ENCODE data around the gene RTEL1.
A peak's percentile ranks its signal among the peaks of the same experiment; 100 is the strongest.

The RTEL1 gene

DNA sequence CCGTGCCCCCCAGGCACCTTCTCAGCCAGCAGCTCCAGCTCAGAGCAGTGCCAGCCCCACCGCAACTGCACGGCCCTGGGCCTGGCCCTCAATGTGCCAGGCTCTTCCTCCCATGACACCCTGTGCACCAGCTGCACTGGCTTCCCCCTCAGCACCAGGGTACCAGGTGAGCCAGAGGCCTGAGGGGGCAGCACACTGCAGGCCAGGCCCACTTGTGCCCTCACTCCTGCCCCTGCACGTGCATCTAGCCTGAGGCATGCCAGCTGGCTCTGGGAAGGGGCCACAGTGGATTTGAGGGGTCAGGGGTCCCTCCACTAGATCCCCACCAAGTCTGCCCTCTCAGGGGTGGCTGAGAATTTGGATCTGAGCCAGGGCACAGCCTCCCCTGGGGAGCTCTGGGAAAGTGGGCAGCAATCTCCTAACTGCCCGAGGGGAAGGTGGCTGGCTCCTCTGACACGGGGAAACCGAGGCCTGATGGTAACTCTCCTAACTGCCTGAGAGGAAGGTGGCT lies 39.3 kb downstream of the RTEL1 start:
- no peak overlapping the region for H3K4me3 ChIP-seq (ENCODE audit: low read depth, low read length)
- no peak for TF ChIP-seq CTCF (IDR thresholded peaks at IDR 0.05; ENCODE audit: insufficient read depth, low read length, missing control alignments)
- POLR2A ChIA-PET, result interaction anchor here (1.0 kb wide), 1 partner anchor 15 kb away, joined by 3 read pairs; no protein-coding TSS in a partner anchor
- CTCF ChIA-PET, result interaction anchor here (2.2 kb wide), 1 partner anchor 78 kb away, joined by 6 read pairs; no protein-coding TSS in a partner anchor
- no peak for DNase-seq (ENCODE audit: low read depth, low spot score)

DNA sequence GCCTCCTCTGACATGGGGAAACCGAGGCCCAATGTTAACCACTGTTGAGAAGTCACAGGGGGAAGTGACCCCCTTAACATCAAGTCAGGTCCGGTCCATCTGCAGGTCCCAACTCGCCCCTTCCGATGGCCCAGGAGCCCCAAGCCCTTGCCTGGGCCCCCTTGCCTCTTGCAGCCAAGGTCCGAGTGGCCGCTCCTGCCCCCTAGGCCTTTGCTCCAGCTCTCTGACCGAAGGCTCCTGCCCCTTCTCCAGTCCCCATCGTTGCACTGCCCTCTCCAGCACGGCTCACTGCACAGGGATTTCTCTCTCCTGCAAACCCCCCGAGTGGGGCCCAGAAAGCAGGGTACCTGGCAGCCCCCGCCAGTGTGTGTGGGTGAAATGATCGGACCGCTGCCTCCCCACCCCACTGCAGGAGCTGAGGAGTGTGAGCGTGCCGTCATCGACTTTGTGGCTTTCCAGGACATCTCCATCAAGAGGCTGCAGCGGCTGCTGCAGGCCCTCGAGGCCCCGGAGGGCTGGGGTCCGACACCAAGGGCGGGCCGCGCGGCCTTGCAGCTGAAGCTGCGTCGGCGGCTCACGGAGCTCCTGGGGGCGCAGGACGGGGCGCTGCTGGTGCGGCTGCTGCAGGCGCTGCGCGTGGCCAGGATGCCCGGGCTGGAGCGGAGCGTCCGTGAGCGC lies 39.9 kb downstream of the RTEL1 start:
- ChIA-PET CTCF (interaction anchor here (0.8 to 2.2 kb wide), 4 partner anchors 9 to 198 kb away, joined by 3 to 6 read pairs (median 4); no protein-coding TSS in a partner anchor), POLR2A (interaction anchor here (1.0 to 1.7 kb wide), 3 partner anchors 9 to 16 kb away, joined by 3 to 10 read pairs (median 3); partner anchors contain the start of genes ARFRP1 and ZGPAT)
- H3K4me3 ChIP-seq (ENCODE audit: low read depth, low read length), result no peak overlapping the region
- no peak for DNase-seq (ENCODE audit: low read depth, low spot score)
- TF ChIP-seq CTCF (IDR thresholded peaks at IDR 0.05; ENCODE audit: insufficient read depth, low read length, missing control alignments), result no peak

DNA sequence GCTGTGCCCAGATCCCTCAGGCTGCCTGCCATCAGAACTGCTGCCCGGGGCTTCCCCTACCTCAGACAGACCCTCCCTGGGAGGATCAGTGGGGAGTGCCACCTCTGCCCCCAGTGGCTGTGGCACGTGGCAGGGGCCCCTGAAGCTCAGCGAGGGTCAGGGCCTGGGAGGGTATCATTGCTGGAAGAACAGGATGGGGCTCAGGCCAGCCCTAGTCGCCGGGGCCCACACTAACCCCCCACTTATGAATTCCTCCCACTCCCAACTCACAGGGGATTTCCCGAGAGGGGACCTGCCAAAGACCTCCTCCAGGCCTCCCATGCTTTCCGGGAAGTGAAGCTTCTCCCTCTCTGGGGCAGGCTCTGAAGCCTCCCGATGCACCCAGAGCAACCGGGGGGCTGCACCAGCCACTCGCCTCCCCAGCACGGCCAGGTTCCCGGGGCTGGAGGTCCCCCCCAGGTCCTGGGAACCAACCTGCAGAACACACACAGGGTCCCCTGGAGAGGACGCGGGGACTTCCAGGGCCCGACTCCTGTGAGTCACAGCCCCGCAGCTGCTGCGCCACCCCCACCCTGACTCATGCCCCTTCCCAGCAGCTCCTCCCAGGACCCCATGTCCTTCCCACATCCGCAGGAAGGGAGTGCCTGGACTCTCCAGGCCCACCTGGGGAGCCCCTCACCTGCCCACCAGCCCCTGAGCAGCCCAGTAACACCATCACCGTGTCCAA lies 40.8 kb downstream of the RTEL1 start:
- no peak for TF ChIP-seq CTCF (IDR thresholded peaks at IDR 0.05; ENCODE audit: insufficient read depth, low read length, missing control alignments)
- ChIA-PET CTCF (interaction anchor here (0.7 to 2.2 kb wide), 5 partner anchors 8 to 197 kb away, joined by 3 to 6 read pairs (median 3); partner anchors contain the start of genes ARFRP1 and ZGPAT), POLR2A (interaction anchor here (0.9 to 1.7 kb wide), 6 partner anchors 9 to 42 kb away, joined by 3 to 10 read pairs (median 4); partner anchors contain the start of genes ARFRP1 and ZGPAT)
- DNase-seq (ENCODE audit: low read depth, low spot score), result peak; percentile 67
- H3K4me3 ChIP-seq (ENCODE audit: low read depth, low read length), result no peak overlapping the region; the same call in 1 of the 2 replicates

GRCh38 chr20:63699466-63700198 lies 41.5 kb downstream of the RTEL1 start:
- H3K4me3 ChIP-seq (ENCODE audit: low read depth, low read length), result no peak overlapping the region
- ChIA-PET POLR2A (interaction anchor here (0.9 to 1.7 kb wide), 5 partner anchors 8 to 41 kb away, joined by 3 to 10 read pairs (median 4); partner anchors contain the start of genes ARFRP1 and ZGPAT), CTCF (interaction anchor here (1.6 to 2.2 kb wide), 2 partner anchors 7 to 76 kb away, joined by 6 read pairs; no protein-coding TSS in a partner anchor)
- DNase-seq (ENCODE audit: low read depth, low spot score), result no peak
- no peak for TF ChIP-seq CTCF (IDR thresholded peaks at IDR 0.05; ENCODE audit: insufficient read depth, low read length, missing control alignments)

DNA sequence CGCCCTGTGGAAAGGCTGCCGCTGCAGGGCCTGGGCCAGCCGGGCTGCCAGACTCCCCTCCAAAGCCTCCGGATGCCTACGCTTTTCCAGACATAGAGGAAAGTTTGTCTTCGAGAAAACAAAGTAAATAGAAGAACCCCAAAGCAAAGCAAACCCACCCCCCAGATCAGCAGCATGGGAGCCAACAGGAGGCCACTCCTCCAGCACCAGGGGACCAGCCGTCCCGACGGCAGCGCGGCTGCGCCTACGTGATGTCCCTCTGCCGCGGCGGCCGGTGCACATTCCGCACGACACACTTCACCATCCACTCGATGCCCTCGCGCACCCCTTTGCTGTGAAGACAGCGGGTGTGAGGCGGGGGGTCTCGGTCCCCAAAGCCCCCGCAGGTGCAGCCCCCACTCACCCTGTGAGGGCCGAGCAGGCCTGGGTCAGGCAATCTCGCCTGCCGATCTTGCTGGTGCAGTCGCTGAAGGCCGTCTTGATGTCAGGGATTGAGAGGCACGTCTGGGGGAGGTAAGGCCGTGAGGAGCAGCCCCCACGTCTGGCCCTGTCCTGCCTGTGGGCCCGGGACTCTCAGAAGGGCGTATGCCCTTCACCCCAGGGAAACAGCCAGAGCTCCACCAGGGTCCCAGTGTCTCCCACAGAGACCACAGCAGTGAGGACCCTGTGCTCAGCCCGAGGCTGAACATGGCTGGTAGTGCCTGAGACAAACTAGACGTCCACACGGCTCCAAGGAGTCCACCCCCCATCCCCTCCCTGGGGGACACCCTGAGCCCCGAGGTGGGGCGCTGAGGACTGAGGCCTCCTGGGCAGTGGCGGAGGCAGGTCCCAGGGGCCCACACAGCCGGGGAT lies 42.3 kb downstream of the RTEL1 start:
- CTCF ChIA-PET, result no interaction called here
- POLR2A ChIA-PET, result interaction anchor here (1.3 kb wide), 1 partner anchor 18 kb away, joined by 4 read pairs; no protein-coding TSS in a partner anchor
- no peak for DNase-seq (ENCODE audit: low read depth, low spot score)
- TF ChIP-seq CTCF (IDR thresholded peaks at IDR 0.05; ENCODE audit: insufficient read depth, low read length, missing control alignments), result no peak
- no peak overlapping the region for H3K4me3 ChIP-seq (ENCODE audit: low read depth, low read length)

Data from AG04449 (cell line).